NCI-H146 treated with DMSO at 0.1 percent for 48 hours (cell line): Measurements from ENCODE around the gene EDARADD.
A peak's percentile ranks its signal among the peaks of the same experiment; 100 is the strongest.

ENCODE experiments used
- DNase-seq: peaks from one replicate; lab custom pipeline; 2025; ENCODE audit not compliant: unreplicated experiment; lab: John Stamatoyannopoulos, UW

The EDARADD gene

GRCh38 chr1:236392182-236392581, 1.9 kb upstream of the EDARADD start:
- DNase-seq = no peak

- no peak for DNase-seq
Observed at GRCh38 chr1:236394879-236395229, 768 bp downstream of the EDARADD start.

- peak; percentile 2 for DNase-seq
Observed at GRCh38 chr1:236395230-236395946, 1.3 kb downstream of the EDARADD start.

GRCh38 chr1:236395947-236396664, 2.0 kb downstream of the EDARADD start:
- DNase-seq = no peak

- DNase-seq = no peak
Observed at GRCh38 chr1:236396665-236397043, 2.6 kb downstream of the EDARADD start.

GRCh38 chr1:236397173-236397759, 3.2 kb downstream of the EDARADD start:
- no peak for DNase-seq

- DNase-seq = no peak
Observed at GRCh38 chr1:236398538-236398937, 4.5 kb downstream of the EDARADD start.

- no peak for DNase-seq
Observed at GRCh38 chr1:236400061-236400603, 6.0 kb downstream of the EDARADD start.

- no peak for DNase-seq
Observed at GRCh38 chr1:236401698-236402097, 7.6 kb downstream of the EDARADD start.

GRCh38 chr1:236403905-236404696, 10.0 kb downstream of the EDARADD start:
- DNase-seq = no peak

- no peak for DNase-seq
Observed at GRCh38 chr1:236407059-236407458, 13.0 kb downstream of the EDARADD start.

- DNase-seq = no peak
Observed at GRCh38 chr1:236413688-236414087, 19.6 kb downstream of the EDARADD start.

GRCh38 chr1:236416165-236416564, 22.1 kb downstream of the EDARADD start:
- no peak for DNase-seq

GRCh38 chr1:236417336-236417735, 23.2 kb downstream of the EDARADD start:
- DNase-seq = no peak

- no peak for DNase-seq
Observed at GRCh38 chr1:236419502-236419901, 25.4 kb downstream of the EDARADD start.

GRCh38 chr1:236421022-236421421, 26.9 kb downstream of the EDARADD start:
- DNase-seq = no peak

- DNase-seq = no peak
Observed at GRCh38 chr1:236421850-236422516, 27.9 kb downstream of the EDARADD start.

GRCh38 chr1:236422517-236422876, 28.4 kb downstream of the EDARADD start:
- no peak for DNase-seq

GRCh38 chr1:236425031-236425663, 31.1 kb downstream of the EDARADD start:
- DNase-seq = no peak

- no peak for DNase-seq
Observed at GRCh38 chr1:236426215-236426614, 32.1 kb downstream of the EDARADD start.
